IgD-negative memory B cell (primary cell): ENCODE results near the gene SQOR. TPM values are rescaled to one million over a fixed set of nuclear protein-coding genes. Genes with fewer than 3 reads are reported as not detected.

Source experiments
- H3K27ac Mint-ChIP-seq, 3 donors: one replicate each; pipeline ENCODE4 v1.8.0; 2020 to 2022; ENCODE audit warnings: mild to moderate bottlenecking in 3 of 3, mixed read lengths in 3 of 3, moderate library complexity in 1 of 3
- H3K27me3 Mint-ChIP-seq: one replicate; pipeline ENCODE4 v1.8.0; 2021; ENCODE audit warnings: mixed read lengths
- H3K36me3 Mint-ChIP-seq: one replicate; pipeline ENCODE4 v1.8.0; 2020; ENCODE audit warnings: mild to moderate bottlenecking, mixed read lengths
- H3K4me1 Mint-ChIP-seq, 3 donors: one replicate each; pipeline ENCODE4 v1.8.0; 2020 to 2022; ENCODE audit warnings: mixed read lengths in 3 of 3, mild to moderate bottlenecking in 1 of 3
- H3K4me3 Mint-ChIP-seq, 4 donors: one replicate each; pipeline ENCODE4 v1.8.0; 2020 to 2022; ENCODE audit warnings: mild to moderate bottlenecking in 4 of 4, mixed read lengths in 4 of 4, moderate library complexity in 3 of 4
- H3K9me3 Mint-ChIP-seq, 3 donors: one replicate each; pipeline ENCODE4 v1.8.0; 2020 to 2021; ENCODE audit warnings: mixed read lengths in 3 of 3, mild to moderate bottlenecking in 1 of 3
- polyA plus RNA-seq: library from polyadenylated mRNA; unstranded; fragments of 300-500 nt; fragmentation: Illumina TruSeq; gene quantifications from one replicate; pipeline ENCODE4 v1.2.3, GENCODE V29; 2021

SQOR gene
- polyA plus RNA-seq, 1 donor from 2014 or later = 62.6 TPM

DNA sequence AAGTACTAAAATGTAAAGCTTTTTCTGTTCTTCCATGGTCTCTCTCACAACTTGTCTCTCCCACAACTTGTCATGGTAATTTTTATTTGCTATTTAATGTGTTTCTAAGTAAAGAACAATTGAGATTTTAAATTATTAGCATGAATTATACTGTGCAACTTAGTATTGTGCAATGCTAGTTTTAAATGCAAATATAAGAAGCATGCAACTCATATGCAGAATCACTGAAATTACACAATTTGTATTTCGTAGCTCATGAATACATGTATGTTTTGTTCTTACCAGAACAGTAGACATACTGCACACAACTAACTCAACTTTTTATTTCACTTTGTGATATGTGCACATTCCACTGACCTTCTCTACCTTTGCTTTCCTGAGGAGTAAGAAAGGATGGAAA, 96.5 kb downstream of the SQOR start:
- Mint-ChIP-seq H3K4me1 (peaks cover 2 to 10% (median 6%) of the 10 kb centered on the region in 3 donors), H3K4me3 (no peak overlapping the region), H3K27ac (no peak overlapping the region), H3K36me3 (no peaks in the 10 kb centered on the region), H3K9me3 (peaks cover 0 to 3% (median 0%) of the 10 kb centered on the region in 3 donors), H3K27me3 (peaks cover 1% of the 10 kb centered on the region)

- H3K27ac Mint-ChIP-seq = no peak overlapping the region
These were observed 97.8 kb downstream of the SQOR start for GRCh38 chr15:45732662-45733061.

DNA sequence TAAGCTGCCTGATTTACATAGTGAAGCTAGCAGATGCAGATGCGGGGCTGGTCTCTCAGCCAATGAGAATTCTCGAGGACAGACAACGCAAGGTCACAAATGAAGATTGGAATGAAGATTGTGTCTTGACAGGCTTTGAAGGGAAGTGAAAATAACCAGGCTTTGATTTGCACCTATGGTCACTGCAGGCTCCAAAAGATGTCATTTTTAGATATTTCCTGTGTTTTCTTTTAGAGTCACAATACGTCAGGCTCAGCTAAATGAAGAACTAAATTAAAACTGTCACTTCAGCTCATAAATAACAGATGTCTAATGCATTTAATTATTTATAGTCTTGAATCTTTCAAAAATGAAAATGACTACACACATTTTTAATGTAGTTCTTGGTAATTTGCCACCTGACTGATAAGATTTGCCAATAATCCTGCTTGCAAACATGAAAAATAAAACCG, 99.5 kb downstream of the SQOR start:
- H3K4me1 Mint-ChIP-seq = peaks cover 2 to 10% (median 6%) of the 10 kb centered on the region in 3 donors
- H3K27ac Mint-ChIP-seq = peak overlapping the region in 1 of 3 donors; percentile 80
- peaks cover 4% of the 10 kb centered on the region for H3K27me3 Mint-ChIP-seq
- no peak overlapping the region for H3K4me3 Mint-ChIP-seq
- H3K9me3 Mint-ChIP-seq = peaks cover 0 to 3% (median 0%) of the 10 kb centered on the region in 3 donors
- no peaks in the 10 kb centered on the region for H3K36me3 Mint-ChIP-seq

More at GRCh38 chr15:45732662-45733061, 97.8 kb downstream of the SQOR start:
- Mint-ChIP-seq H3K4me1 (peaks cover 2 to 10% (median 6%) of the 10 kb centered on the region in 3 donors), H3K36me3 (no peaks in the 10 kb centered on the region), H3K27me3 (peaks cover 3% of the 10 kb centered on the region), H3K4me3 (no peak overlapping the region), H3K9me3 (peaks cover 0 to 3% (median 0%) of the 10 kb centered on the region in 3 donors)

Other genes with a start within 250 kb of the SQOR start
- gene SLC30A4, start 112.3 kb upstream of the SQOR start, polyA plus RNA-seq = 7.1 TPM
- gene BLOC1S6, start 47.6 kb upstream of the SQOR start, polyA plus RNA-seq = 68.1 TPM